Mesenchymal stem cell (in vitro differentiated cells and primary cell): ENCODE results near the gene CREB3L1.

ENCODE experiments used
- DNase-seq: peaks from one replicate; pipeline ENCODE4 v3.0.0-alpha.2; 2013
- H2AFZ ChIP-seq: one replicate; pipeline ENCODE4 v1.6.1; 2013; ENCODE audit warnings: low read depth, mild to moderate bottlenecking, control low read depth, inconsistent platforms, low read length, moderate library complexity
- H2AK5ac ChIP-seq: 2 replicates; pipeline ENCODE4 v1.6.1; 2013; ENCODE audit warnings: low read length, moderate library complexity, mild to moderate bottlenecking, inconsistent platforms; ENCODE audit not compliant: severe bottlenecking
- H2BK120ac ChIP-seq: one replicate; pipeline ENCODE4 v1.6.1; 2013; ENCODE audit warnings: low read depth, mild to moderate bottlenecking, inconsistent platforms, low read length, moderate library complexity
- H2BK12ac ChIP-seq, 2 experiments: one replicate each; pipeline ENCODE4 v1.6.1; 2013; ENCODE audit warnings: inconsistent platforms in 2 of 2, low read length in 2 of 2, mild to moderate bottlenecking in 2 of 2, moderate library complexity in 2 of 2, control low read depth in 1 of 2
- H2BK15ac ChIP-seq: one replicate; pipeline ENCODE4 v1.6.1; 2013; ENCODE audit warnings: mild to moderate bottlenecking, low read depth, inconsistent platforms; ENCODE audit not compliant: poor library complexity, severe bottlenecking
- H2BK5ac ChIP-seq: 2 replicates; pipeline ENCODE4 v1.6.1; 2013; ENCODE audit warnings: low read depth, mild to moderate bottlenecking, low read length, control low read depth, inconsistent platforms; ENCODE audit not compliant: poor library complexity, severe bottlenecking
- H3K14ac ChIP-seq, 2 experiments: one replicate each; pipeline ENCODE4 v1.6.1; 2013; ENCODE audit warnings: inconsistent platforms in 2 of 2, low read length in 2 of 2, control low read depth in 1 of 2, mild to moderate bottlenecking in 1 of 2, moderate library complexity in 1 of 2
- H3K18ac ChIP-seq, 2 experiments: one replicate each; pipeline ENCODE4 v1.6.1; 2013; ENCODE audit warnings: inconsistent platforms in 2 of 2, low read length in 2 of 2, control low read depth in 1 of 2, low read depth in 1 of 2, mild to moderate bottlenecking in 1 of 2
- H3K23ac ChIP-seq, 2 experiments: one replicate each; pipeline ENCODE4 v1.6.1; 2013; ENCODE audit warnings: inconsistent platforms in 2 of 2, low read length in 2 of 2, mild to moderate bottlenecking in 2 of 2, moderate library complexity in 2 of 2, control low read depth in 1 of 2
- H3K27ac ChIP-seq: 2 replicates; pipeline ENCODE4 v1.5.1; 2013; ENCODE audit warnings: mild to moderate bottlenecking, moderate library complexity, low read length, control low read depth, inconsistent platforms; ENCODE audit not compliant: poor library complexity, severe bottlenecking
- H3K27me3 ChIP-seq, 2 experiments: 2 replicates each; pipeline versions ENCODE4 v1.6.1 to v1.7.0; 2013; ENCODE audit warnings: low read length in 2 of 2, mild to moderate bottlenecking in 2 of 2, moderate library complexity in 2 of 2, control low read depth in 1 of 2, inconsistent platforms in 1 of 2; ENCODE audit not compliant: control insufficient read depth in 1 of 2, insufficient read depth in 1 of 2
- H3K36me3 ChIP-seq, 2 experiments: 2 replicates each; pipeline versions ENCODE4 v1.6.1 to v1.7.0; 2013; ENCODE audit warnings: low read length in 2 of 2, control low read depth in 1 of 2, inconsistent platforms in 1 of 2, low read depth in 1 of 2, mild to moderate bottlenecking in 1 of 2; ENCODE audit not compliant: insufficient read depth in 2 of 2, control insufficient read depth in 1 of 2
- H3K4ac ChIP-seq, 2 experiments: one replicate each; pipeline ENCODE4 v1.6.1; 2013; ENCODE audit warnings: inconsistent platforms in 2 of 2, low read length in 2 of 2, mild to moderate bottlenecking in 2 of 2, moderate library complexity in 2 of 2, control low read depth in 1 of 2, low read depth in 1 of 2
- H3K4me1 ChIP-seq: 2 replicates; pipeline ENCODE4 v1.6.1; 2013; ENCODE audit warnings: low read depth, low read length, control low read depth; ENCODE audit not compliant: control insufficient read depth, insufficient read depth
- H3K4me2 ChIP-seq: 2 replicates; pipeline ENCODE4 v1.6.1; 2013; ENCODE audit warnings: low read length, mild to moderate bottlenecking, inconsistent platforms; ENCODE audit not compliant: poor library complexity, severe bottlenecking
- H3K4me3 ChIP-seq, 2 experiments: 2 replicates each; pipeline versions ENCODE4 v1.5.1 to v1.7.0; 2013; ENCODE audit warnings: low read length in 2 of 2, mild to moderate bottlenecking in 2 of 2, control low read depth in 1 of 2, low read depth in 1 of 2; ENCODE audit not compliant: insufficient read depth in 1 of 2
- H3K79me1 ChIP-seq: replicated peaks from 2 replicates; pipeline ENCODE4 v1.6.1; 2013; ENCODE audit warnings: mild to moderate bottlenecking, control low read depth, low read length, inconsistent platforms; ENCODE audit not compliant: poor library complexity, severe bottlenecking
- H3K9ac ChIP-seq: 2 replicates; pipeline ENCODE4 v1.7.0; 2013; ENCODE audit warnings: mild to moderate bottlenecking, low read length, moderate library complexity
- H3K9me3 ChIP-seq: 2 replicates; pipeline ENCODE4 v1.7.0; 2013; ENCODE audit warnings: mild to moderate bottlenecking, low read length; ENCODE audit not compliant: control insufficient read depth
- H4K8ac ChIP-seq: one replicate; pipeline ENCODE4 v1.6.1; 2013; ENCODE audit warnings: inconsistent platforms, mild to moderate bottlenecking, low read length, moderate library complexity
- H4K91ac ChIP-seq: one replicate; pipeline ENCODE4 v1.6.1; 2013; ENCODE audit warnings: mild to moderate bottlenecking, low read length, inconsistent platforms
- WGBS: methylation state at CpG from one replicate; pipeline ENCODE4 v1.1.7; 2013; ENCODE audit warnings: mixed read lengths; 5-methylcytosine and 5-hydroxymethylcytosine counted together

CREB3L1 gene

GRCh38 chr11:46353698-46354097, 76.2 kb downstream of the CREB3L1 start:
- WGBS, result 66% methylated on average over 8 of the region's 9 CpGs
- no peak overlapping the region for H2BK15ac ChIP-seq
- H3K36me3 ChIP-seq, result peaks cover 0 to 27% of the 10 kb centered on the region in 2 experiments
- no peak overlapping the region for H3K27ac ChIP-seq
- H4K91ac ChIP-seq, result peak overlapping the region; percentile 14
- H3K4me3 ChIP-seq, result no peak overlapping the region
- H3K27me3 ChIP-seq, result no peaks in the 10 kb centered on the region
- no peak overlapping the region for H3K18ac ChIP-seq
- peak overlapping the region in 1 of 2 experiments; percentile 10 for H3K14ac ChIP-seq
- peaks cover 36% of the 10 kb centered on the region for H3K79me1 ChIP-seq
- H3K9ac ChIP-seq, result no peak overlapping the region
- no peaks in the 10 kb centered on the region for H3K9me3 ChIP-seq
- H3K4ac ChIP-seq, result no peak overlapping the region
- no peak overlapping the region for H2AFZ ChIP-seq
- H2BK120ac ChIP-seq, result no peak overlapping the region
- no peak overlapping the region for H3K23ac ChIP-seq
- no peak overlapping the region for H4K8ac ChIP-seq
- no peak overlapping the region for H2BK5ac ChIP-seq
- H2AK5ac ChIP-seq, result no peak overlapping the region
- no peak overlapping the region for H3K4me2 ChIP-seq
- H3K4me1 ChIP-seq, result peaks cover 44% of the 10 kb centered on the region
- no peak overlapping the region for H2BK12ac ChIP-seq
- DNase-seq, result no peak

- no peak overlapping the region for H3K4me2 ChIP-seq
- peak overlapping the region; percentile 48 for H2AK5ac ChIP-seq
- peak; percentile 84 for DNase-seq
- no peak overlapping the region for H2BK15ac ChIP-seq
- H3K79me1 ChIP-seq, result peaks cover 25% of the 10 kb centered on the region
- no peak overlapping the region for H3K4me3 ChIP-seq
- no peaks in the 10 kb centered on the region for H3K27me3 ChIP-seq
- H3K23ac ChIP-seq, result no peak overlapping the region
- peak overlapping the region; percentile 14 to 58 for H3K18ac ChIP-seq
- H3K4ac ChIP-seq, result no peak overlapping the region
- H3K14ac ChIP-seq, result no peak overlapping the region
- no peak overlapping the region for H4K91ac ChIP-seq
- H3K27ac ChIP-seq, result peak overlapping the region; percentile 74
- H2AFZ ChIP-seq, result no peak overlapping the region
- H2BK5ac ChIP-seq, result no peak overlapping the region
- H3K36me3 ChIP-seq, result peaks cover 0 to 20% of the 10 kb centered on the region in 2 experiments
- H3K9ac ChIP-seq, result no peak overlapping the region
- no peaks in the 10 kb centered on the region for H3K9me3 ChIP-seq
- no peak overlapping the region for H2BK120ac ChIP-seq
- peaks cover 44% of the 10 kb centered on the region for H3K4me1 ChIP-seq
- H2BK12ac ChIP-seq, result peak overlapping the region; percentile 17 to 28
- WGBS, result 81% methylated on average over 6 of the region's 7 CpGs
- H4K8ac ChIP-seq, result peak overlapping the region; percentile 39
Observed at GRCh38 chr11:46356924-46357482, 79.5 kb downstream of the CREB3L1 start.

GRCh38 chr11:46357483-46357936, 80.0 kb downstream of the CREB3L1 start:
- no peak overlapping the region for H2BK15ac ChIP-seq
- H2AK5ac ChIP-seq, result peak overlapping the region; percentile 67
- H4K8ac ChIP-seq, result peak overlapping the region; percentile 39

GRCh38 chr11:46359953-46360352, 82.5 kb downstream of the CREB3L1 start:
- Histone ChIP-seq H2BK12ac (no peak overlapping the region), H4K8ac (no peak overlapping the region), H2BK120ac (no peak overlapping the region), H3K23ac (no peak overlapping the region), H2AFZ (no peak overlapping the region), H3K14ac (no peak overlapping the region), H3K27me3 (no peaks in the 10 kb centered on the region), H3K9me3 (no peaks in the 10 kb centered on the region), H3K4me2 (no peak overlapping the region), H2BK5ac (no peak overlapping the region), H3K4ac (no peak overlapping the region), H3K79me1 (peaks cover 15% of the 10 kb centered on the region), H2BK15ac (no peak overlapping the region), H3K27ac (no peak overlapping the region), H3K4me3 (no peak overlapping the region), H3K36me3 (peaks cover 0 to 16% of the 10 kb centered on the region in 2 experiments), H3K9ac (no peak overlapping the region), H4K91ac (no peak overlapping the region), H3K18ac (no peak overlapping the region), H3K4me1 (peaks cover 59% of the 10 kb centered on the region), H2AK5ac (no peak overlapping the region)
- no peak for DNase-seq
- no CpG with 5 or more reads among the region's 1 CpG for WGBS

More at GRCh38 chr11:46357483-46357936, 80.0 kb downstream of the CREB3L1 start:
- Histone ChIP-seq H3K4me1 (peaks cover 44% of the 10 kb centered on the region), H3K36me3 (peaks cover 0 to 23% of the 10 kb centered on the region in 2 experiments), H3K79me1 (peaks cover 25% of the 10 kb centered on the region), H3K9me3 (no peaks in the 10 kb centered on the region), H2BK12ac (peak overlapping the region; percentile 17 to 28), H2AFZ (no peak overlapping the region), H3K18ac (peak overlapping the region; percentile 14 to 58), H3K4me3 (no peak overlapping the region), H2BK5ac (no peak overlapping the region), H4K91ac (no peak overlapping the region), H3K27ac (peak overlapping the region; percentile 74), H3K14ac (peak overlapping the region in 1 of 2 experiments; percentile 38), H3K4ac (no peak overlapping the region), H2BK120ac (no peak overlapping the region), H3K9ac (no peak overlapping the region), H3K27me3 (no peaks in the 10 kb centered on the region), H3K4me2 (no peak overlapping the region), H3K23ac (no peak overlapping the region)
- no peak for DNase-seq
- 88% methylated on average over 11 of the region's 11 CpGs for WGBS
